HG03025 (cell line): ENCODE data around the gene FGFRL1.
A peak's percentile ranks its signal among the peaks of the same experiment; 100 is the strongest.

Experiments
- ATAC-seq: cut with Tn5 transposase; IDR thresholded peaks from one replicate; pipeline ENCODE4 v1.9.1; 2021; ENCODE audit warnings: mild to moderate bottlenecking, moderate library complexity; ENCODE audit not compliant: unreplicated experiment, low FRiP score

The FGFRL1 gene

DNA sequence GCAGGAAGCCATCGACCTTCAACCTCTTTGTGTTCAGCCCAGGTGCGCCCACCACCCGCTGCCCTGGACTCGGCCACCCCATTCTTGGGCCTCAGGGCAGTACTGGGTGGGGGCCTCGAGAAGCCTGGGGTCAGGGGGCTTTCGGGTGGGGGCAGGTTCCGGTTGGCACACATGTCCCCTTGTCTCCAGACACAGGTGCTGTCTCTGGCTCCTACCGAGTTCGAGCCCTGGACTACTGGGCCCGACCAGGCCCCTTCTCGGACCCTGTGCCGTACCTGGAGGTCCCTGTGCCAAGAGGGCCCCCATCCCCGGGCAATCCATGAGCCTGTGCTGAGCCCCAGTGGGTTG lies 7.4 kb upstream of the FGFRL1 start:
- no peak for ATAC-seq

DNA sequence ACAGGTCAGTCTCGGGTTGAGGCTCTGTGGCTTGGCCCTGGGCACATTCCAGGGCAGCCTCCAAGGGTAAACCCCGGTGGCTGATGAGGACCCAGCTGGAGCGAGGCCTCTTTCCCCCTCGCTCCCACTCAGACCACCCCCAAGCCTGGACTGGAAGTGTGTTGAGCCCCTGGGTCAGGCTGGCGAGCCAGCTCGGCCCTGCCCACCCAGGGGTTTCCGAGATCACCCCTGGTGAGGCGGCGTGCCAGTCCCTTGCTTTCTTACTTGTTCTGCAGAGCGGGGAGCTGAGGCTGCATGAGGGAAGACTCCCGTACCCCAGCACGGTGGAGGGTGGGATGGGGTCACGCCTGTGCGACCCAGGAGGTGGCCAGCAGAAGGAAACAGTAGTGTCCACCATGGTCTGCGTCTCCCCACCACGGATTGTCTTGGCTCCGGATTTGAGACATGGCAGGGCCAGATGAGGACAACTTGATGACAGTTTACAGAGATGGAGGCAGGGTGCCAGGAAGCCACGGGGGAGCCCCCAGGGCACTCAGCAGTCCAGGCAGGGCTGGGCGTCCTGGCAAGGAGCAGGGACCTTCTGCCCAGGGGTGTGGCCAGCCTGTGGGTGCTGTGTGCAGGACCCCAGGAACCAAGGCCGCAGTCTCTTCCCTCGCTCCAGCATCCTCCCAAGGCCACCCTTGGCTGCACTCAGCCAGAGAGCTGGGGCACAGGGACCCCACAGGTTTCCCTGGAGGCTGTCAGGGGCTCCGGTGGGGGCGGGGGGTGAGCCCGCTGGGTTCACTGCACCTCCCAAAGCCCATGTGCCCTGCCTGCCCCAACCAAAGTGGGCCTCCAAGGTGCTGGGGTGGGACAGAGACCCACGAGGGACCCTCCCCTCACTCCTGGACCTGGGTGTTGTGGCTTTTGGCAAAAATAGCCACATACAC lies 6.6 kb upstream of the FGFRL1 start:
- ATAC-seq: no peak

- ATAC-seq: no peak
Observed at GRCh38 chr4:1006856-1007255, 4.6 kb upstream of the FGFRL1 start.

GRCh38 chr4:1008840-1009541 lies 2.4 kb upstream of the FGFRL1 start:
- peak; percentile 21 for ATAC-seq

- peak; percentile 35 for ATAC-seq
Observed at GRCh38 chr4:1009542-1010394, 1.7 kb upstream of the FGFRL1 start.

DNA sequence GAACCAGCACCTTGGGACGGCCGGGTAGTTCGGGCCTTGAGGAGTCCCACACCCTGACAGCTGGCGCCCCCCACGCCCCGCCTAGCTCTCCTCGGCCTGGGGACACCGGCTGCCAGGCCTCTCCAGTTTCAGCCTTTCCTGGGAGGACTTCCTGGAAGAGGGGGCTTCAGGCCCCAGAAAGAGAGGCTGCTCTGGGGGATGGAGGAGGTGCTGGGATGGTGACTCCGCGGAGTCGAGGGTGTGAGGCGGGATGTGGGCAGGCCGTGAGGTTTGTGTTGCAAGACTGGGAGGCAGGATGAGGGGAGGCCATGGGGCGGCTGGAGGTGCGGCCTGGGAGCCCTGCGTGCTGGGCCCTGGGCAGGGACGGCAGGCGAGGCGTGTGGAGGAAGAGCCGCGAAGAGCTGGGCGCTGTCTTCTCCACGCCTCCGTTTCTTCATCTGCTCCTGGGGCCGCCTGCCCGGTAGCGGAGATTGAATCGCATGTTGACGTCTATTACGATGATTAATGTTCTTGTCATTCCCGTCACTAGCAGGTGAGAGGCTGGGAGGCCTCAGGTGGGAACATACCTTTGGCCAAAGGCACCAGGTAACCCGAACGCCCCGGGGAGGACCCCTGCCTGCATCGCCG lies 918 bp upstream of the FGFRL1 start:
- ATAC-seq: peak; percentile 15

DNA sequence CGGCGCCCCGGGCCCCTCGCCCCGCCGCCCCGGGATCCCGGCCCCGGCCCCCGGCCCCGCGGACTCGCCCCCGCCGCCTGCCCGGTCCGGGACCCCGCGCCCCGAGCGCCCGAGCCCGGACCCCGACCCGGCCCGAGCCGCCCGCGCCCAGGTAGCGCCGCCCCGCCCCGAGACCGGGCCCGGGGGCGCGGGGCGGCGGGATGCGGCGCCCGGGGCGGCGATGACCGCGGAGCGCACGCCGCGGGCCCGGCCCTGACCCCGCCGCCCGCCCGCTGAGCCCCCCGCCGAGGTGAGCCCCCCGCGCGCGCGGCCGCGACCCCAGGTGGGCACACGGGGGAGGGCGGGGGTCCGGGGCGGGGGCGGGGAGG lies 224 bp downstream of the FGFRL1 start:
- ATAC-seq: no peak

- ATAC-seq: no peak
Observed at GRCh38 chr4:1012034-1012739, 761 bp downstream of the FGFRL1 start.

GRCh38 chr4:1013225-1014073 lies 2.0 kb downstream of the FGFRL1 start:
- ATAC-seq: no peak

GRCh38 chr4:1014291-1015167 lies 3.1 kb downstream of the FGFRL1 start:
- no peak for ATAC-seq

DNA sequence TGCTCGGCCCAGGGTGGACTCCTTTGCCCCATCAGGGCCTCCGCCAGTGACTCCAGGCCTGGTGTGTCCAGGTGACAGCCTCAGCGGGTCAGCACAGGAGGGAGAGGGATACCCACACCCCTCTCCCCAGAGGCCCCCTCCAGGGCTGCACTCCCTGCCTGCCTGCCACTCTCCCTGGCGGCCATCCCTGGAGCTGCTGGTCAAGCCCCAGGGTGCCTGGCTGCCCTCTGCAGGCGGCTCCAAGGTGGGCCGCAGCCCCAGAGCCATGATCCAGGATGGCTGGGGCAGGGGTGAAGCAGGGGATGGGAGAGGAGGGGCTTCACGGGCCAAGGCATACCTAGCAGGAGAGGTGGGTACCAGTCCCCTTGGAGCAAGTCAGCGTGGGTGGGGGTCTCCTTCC lies 3.8 kb downstream of the FGFRL1 start:
- no peak for ATAC-seq

GRCh38 chr4:1015746-1016145 lies 4.3 kb downstream of the FGFRL1 start:
- ATAC-seq: no peak

DNA sequence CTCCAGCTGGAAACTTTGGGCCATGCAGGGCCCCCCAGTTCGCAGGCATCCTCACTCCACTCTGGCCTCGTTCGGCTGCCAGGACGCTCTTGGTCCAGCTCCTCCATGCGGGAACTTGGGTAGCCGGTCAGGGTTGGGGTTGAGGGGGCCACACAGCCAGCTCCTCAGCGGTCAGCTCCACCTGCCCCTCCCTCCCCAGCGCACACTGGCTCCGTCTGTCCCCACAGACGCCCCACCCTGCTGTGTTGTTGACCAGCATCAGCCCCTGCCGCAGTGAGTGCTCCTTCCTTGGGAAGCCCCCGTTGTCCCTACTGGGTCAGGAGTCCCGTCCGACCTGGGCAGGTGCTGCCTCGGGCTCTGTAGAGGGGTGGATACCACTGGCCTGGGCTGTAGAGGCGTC lies 5.8 kb downstream of the FGFRL1 start:
- ATAC-seq: no peak

DNA sequence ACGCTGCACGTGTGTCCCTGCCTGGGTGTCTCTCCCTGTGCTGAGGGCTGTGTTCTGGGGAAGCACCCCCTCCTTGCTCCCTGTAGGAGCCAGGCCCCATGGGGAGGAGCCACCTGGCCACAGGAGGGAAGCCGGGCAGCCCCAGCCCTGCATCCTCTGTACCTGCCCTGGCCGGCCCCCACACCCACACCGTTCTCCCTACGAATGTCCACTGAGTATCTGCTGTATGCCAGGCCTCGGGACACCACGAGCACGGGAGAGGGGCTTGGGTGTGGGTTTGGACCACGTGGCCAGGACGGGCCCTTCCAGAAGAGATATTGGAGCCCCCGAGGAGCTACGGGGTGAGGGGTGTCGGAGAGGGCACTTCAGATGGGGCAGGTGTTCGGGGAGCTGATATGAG lies 6.3 kb downstream of the FGFRL1 start:
- ATAC-seq: no peak

GRCh38 chr4:1018147-1019020 lies 7.0 kb downstream of the FGFRL1 start:
- ATAC-seq: no peak

GRCh38 chr4:1019320-1019719 lies 7.9 kb downstream of the FGFRL1 start:
- no peak for ATAC-seq
